Suprapubic skin (tissue), 4 donors: ENCODE results near the gene TAF11L3. TPM values are rescaled to one million over a fixed set of nuclear protein-coding genes. Genes with fewer than 3 reads are reported as not detected.
"Not testable (repeated sequence)": the region's sequence is repeated elsewhere in the genome, so short reads cannot be mapped to it uniquely, and the experiment has no call there.

Source experiments
- DNase-seq, 2 donors: peaks; one replicate each; pipeline ENCODE4 v3.0.0-alpha.2; 2019; ENCODE audit warnings: low spot score in 2 of 2
- H3K27ac ChIP-seq: fragments of 200-600 bp; sonication (generic); one replicate; pipeline ENCODE4 v1.5.1; 2019
- H3K27me3 ChIP-seq: fragments of 200-600 bp; sonication (generic); one replicate; pipeline ENCODE4 v1.5.1; 2019
- H3K36me3 ChIP-seq: fragments of 200-600 bp; sonication (generic); one replicate; pipeline ENCODE4 v1.5.1; 2019
- H3K4me1 ChIP-seq: fragments of 200-600 bp; sonication (generic); one replicate; pipeline ENCODE4 v1.5.1; 2019
- H3K4me3 ChIP-seq: fragments of 200-600 bp; sonication (generic); one replicate; pipeline ENCODE4 v1.5.1; 2019; ENCODE audit warnings: mild to moderate bottlenecking
- H3K9me3 ChIP-seq: fragments of 200-600 bp; sonication (generic); one replicate; pipeline ENCODE4 v1.5.1; 2019
- CTCF ChIP-seq, 2 donors: fragments of 200-600 bp in 1 of 2; fragments of 450-650 bp in 1 of 2; sonication (generic) in 1 of 2; IDR thresholded peaks; one replicate each; pipeline ENCODE4 v1.5.1; 2016 to 2019; ENCODE audit warnings: antibody characterized with exemption in 2 of 2, mild to moderate bottlenecking in 1 of 2, moderate library complexity in 1 of 2
- EP300 ChIP-seq: sonication (generic); formaldehyde crosslinking; IDR thresholded peaks from one replicate; pipeline ENCODE4 v1.6.1; 2017; ENCODE audit warnings: antibody characterized with exemption
- POLR2A ChIP-seq, 2 donors: fragments of 450-650 bp; IDR thresholded peaks; one replicate each; pipeline ENCODE4 v1.6.1; 2017; ENCODE audit warnings: antibody characterized with exemption in 2 of 2, mild to moderate bottlenecking in 2 of 2, moderate library complexity in 2 of 2
- POLR2AphosphoS5 ChIP-seq, 3 donors: sonication (generic); formaldehyde crosslinking; IDR thresholded peaks; one replicate each; pipeline ENCODE4 v1.6.1; 2017; ENCODE audit warnings: antibody characterized with exemption in 3 of 3
- WGBS: methylation state at CpG from one replicate; pipeline ENCODE4 v1.1.5; 2018; 5-methylcytosine and 5-hydroxymethylcytosine counted together
- total RNA-seq, 4 donors: library from RNA; depleted of rRNA; stranded (reverse); fragments of >200 nt; gene quantifications; one replicate each; pipeline ENCODE4 v1.1.0, GENCODE V29; 2016

Gene TAF11L3
- not detected for total RNA-seq

GRCh38 chr5:17518067-17518466 is at the start of gene TAF11L3:
TAF11L3 (plus strand) TSS chr5:17518367.
- not testable (repeated sequence) for DNase-seq, H3K4me1 ChIP-seq, H3K4me3 ChIP-seq, H3K27ac ChIP-seq, H3K9me3 ChIP-seq, H3K36me3 ChIP-seq, H3K27me3 ChIP-seq
- WGBS: no CpG with 5 or more reads among the region's 15 CpGs

GRCh38 chr5:17470064-17470463 is 48.1 kb upstream of the TAF11L3 start:
- Histone ChIP-seq H3K9me3 (no peaks in the 10 kb centered on the region), H3K36me3 (no peaks in the 10 kb centered on the region), H3K4me1 (no peaks in the 10 kb centered on the region), H3K27me3 (no peaks in the 10 kb centered on the region), H3K4me3 (no peak overlapping the region), H3K27ac (no peak overlapping the region)
- no peak for DNase-seq
- TF ChIP-seq CTCF (IDR thresholded peaks at IDR 0.05) (no peak), POLR2A (IDR thresholded peaks at IDR 0.05) (no peak), EP300 (no peak), POLR2AphosphoS5 (IDR thresholded peaks at IDR 0.05) (no peak)

GRCh38 chr5:17475064-17475463 is 43.1 kb upstream of the TAF11L3 start:
- H3K9me3 ChIP-seq, DNase-seq, H3K36me3 ChIP-seq, H3K27ac ChIP-seq, H3K4me3 ChIP-seq, H3K4me1 ChIP-seq, H3K27me3 ChIP-seq: not testable (repeated sequence)

GRCh38 chr5:17477043-17477442 is 41.1 kb upstream of the TAF11L3 start:
- no peaks in the 10 kb centered on the region for H3K36me3 ChIP-seq
- 77% methylated on average over 3 of the region's 3 CpGs for WGBS

GRCh38 chr5:17477573-17478265 is 40.4 kb upstream of the TAF11L3 start:
- no peak for DNase-seq
- TF ChIP-seq POLR2AphosphoS5 (IDR thresholded peaks at IDR 0.05): no peak
- no peak for TF ChIP-seq CTCF (IDR thresholded peaks at IDR 0.05)
- no peak for TF ChIP-seq EP300
- no peak for TF ChIP-seq POLR2A (IDR thresholded peaks at IDR 0.05)
- no peaks in the 10 kb centered on the region for H3K27me3 ChIP-seq
- no peaks in the 10 kb centered on the region for H3K4me1 ChIP-seq
- H3K27ac ChIP-seq: no peak overlapping the region
- H3K4me3 ChIP-seq: no peak overlapping the region
- 85% methylated on average over 7 of the region's 7 CpGs for WGBS
- no peaks in the 10 kb centered on the region for H3K9me3 ChIP-seq
- H3K36me3 ChIP-seq: no peaks in the 10 kb centered on the region

More at GRCh38 chr5:17477043-17477442, 41.1 kb upstream of the TAF11L3 start:
- H3K4me1 ChIP-seq: no peaks in the 10 kb centered on the region
- TF ChIP-seq POLR2A (IDR thresholded peaks at IDR 0.05): no peak
- no peak for TF ChIP-seq EP300
- TF ChIP-seq POLR2AphosphoS5 (IDR thresholded peaks at IDR 0.05): no peak
- DNase-seq: no peak
- H3K9me3 ChIP-seq: no peaks in the 10 kb centered on the region
- no peak overlapping the region for H3K4me3 ChIP-seq
- no peaks in the 10 kb centered on the region for H3K27me3 ChIP-seq
- no peak overlapping the region for H3K27ac ChIP-seq

GRCh38 chr5:17481378-17481777 is 36.8 kb upstream of the TAF11L3 start:
- H3K4me1 ChIP-seq: no peaks in the 10 kb centered on the region
- DNase-seq: no peak
- H3K27ac ChIP-seq: no peak overlapping the region
- 84% methylated on average over 4 of the region's 4 CpGs for WGBS
- H3K9me3 ChIP-seq: no peaks in the 10 kb centered on the region
- H3K4me3 ChIP-seq: no peak overlapping the region
- TF ChIP-seq POLR2AphosphoS5 (IDR thresholded peaks at IDR 0.05): no peak
- TF ChIP-seq POLR2A (IDR thresholded peaks at IDR 0.05): no peak
- TF ChIP-seq EP300: no peak
- no peak for TF ChIP-seq CTCF (IDR thresholded peaks at IDR 0.05)
- H3K36me3 ChIP-seq: no peaks in the 10 kb centered on the region
- no peaks in the 10 kb centered on the region for H3K27me3 ChIP-seq

GRCh38 chr5:17482790-17483189 is 35.4 kb upstream of the TAF11L3 start:
- Histone ChIP-seq H3K27me3 (no peaks in the 10 kb centered on the region), H3K4me1 (no peaks in the 10 kb centered on the region), H3K4me3 (no peak overlapping the region), H3K9me3 (no peaks in the 10 kb centered on the region), H3K36me3 (no peaks in the 10 kb centered on the region), H3K27ac (no peak overlapping the region)
- DNase-seq: no peak
- 55% methylated on average over 2 of the region's 2 CpGs for WGBS
- no peak for TF ChIP-seq CTCF (IDR thresholded peaks at IDR 0.05)
- no peak for TF ChIP-seq POLR2A (IDR thresholded peaks at IDR 0.05)

GRCh38 chr5:17486464-17487173 is 31.5 kb upstream of the TAF11L3 start:
- not testable (repeated sequence) for DNase-seq, H3K27ac ChIP-seq, H3K36me3 ChIP-seq, H3K4me3 ChIP-seq, H3K4me1 ChIP-seq, H3K27me3 ChIP-seq, H3K9me3 ChIP-seq
- WGBS: 90% methylated on average over 7 of the region's 10 CpGs
